ENCODE results near the gene GFOD2.
A peak's percentile ranks its signal among the peaks of the same experiment; 100 is the strongest.
"Not testable (repeated sequence)": the region's sequence is repeated elsewhere in the genome, so short reads cannot be mapped to it uniquely, and the experiment has no call there.

Gene GFOD2

GRCh38 chr16:67701420-67701819 is 17.7 kb downstream of the GFOD2 start:
- no peak for DNase-seq

DNA sequence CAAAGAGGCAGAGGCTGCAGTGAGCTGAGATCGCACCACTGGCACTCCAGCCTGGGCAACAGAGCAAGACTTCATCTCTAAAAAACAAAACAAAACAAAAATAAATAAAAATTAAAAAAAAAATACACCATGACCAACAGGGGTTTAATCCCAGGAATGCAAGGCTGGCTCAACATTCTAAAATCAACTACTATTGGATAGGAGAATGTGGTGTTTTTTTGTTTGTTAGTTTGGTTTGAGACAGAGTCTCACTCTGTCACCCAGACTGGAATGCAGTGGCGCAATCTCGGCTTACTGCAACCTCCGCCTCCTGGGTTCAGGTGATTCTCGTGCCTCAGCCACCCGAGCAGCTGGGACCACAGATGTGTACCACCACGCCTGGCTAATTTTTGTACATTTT is 19.9 kb downstream of the GFOD2 start:
- DNase-seq, result no peak

- no peak for DNase-seq
These were observed 21.5 kb downstream of the GFOD2 start for GRCh38 chr16:67697422-67698185.

DNA sequence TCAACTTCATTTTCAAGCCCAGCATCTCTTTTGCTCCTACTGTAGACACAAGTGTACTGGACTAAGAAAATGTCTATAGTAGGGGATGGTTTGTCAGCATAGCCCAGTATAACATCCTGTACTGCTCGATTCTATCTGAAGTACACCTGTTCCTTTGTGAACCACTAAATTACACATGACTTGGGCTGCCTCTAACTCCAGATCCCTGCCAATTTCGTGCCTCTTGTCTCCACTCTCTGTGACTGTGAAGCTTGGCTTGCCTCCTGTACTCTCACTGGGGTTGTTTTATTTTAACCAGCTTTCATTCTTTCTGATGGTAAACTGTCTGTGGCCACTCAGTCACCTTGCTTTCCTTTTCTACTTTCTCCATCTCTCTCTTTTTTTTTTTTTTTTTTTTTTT is 24.5 kb downstream of the GFOD2 start:
- DNase-seq, result no peak

DNA sequence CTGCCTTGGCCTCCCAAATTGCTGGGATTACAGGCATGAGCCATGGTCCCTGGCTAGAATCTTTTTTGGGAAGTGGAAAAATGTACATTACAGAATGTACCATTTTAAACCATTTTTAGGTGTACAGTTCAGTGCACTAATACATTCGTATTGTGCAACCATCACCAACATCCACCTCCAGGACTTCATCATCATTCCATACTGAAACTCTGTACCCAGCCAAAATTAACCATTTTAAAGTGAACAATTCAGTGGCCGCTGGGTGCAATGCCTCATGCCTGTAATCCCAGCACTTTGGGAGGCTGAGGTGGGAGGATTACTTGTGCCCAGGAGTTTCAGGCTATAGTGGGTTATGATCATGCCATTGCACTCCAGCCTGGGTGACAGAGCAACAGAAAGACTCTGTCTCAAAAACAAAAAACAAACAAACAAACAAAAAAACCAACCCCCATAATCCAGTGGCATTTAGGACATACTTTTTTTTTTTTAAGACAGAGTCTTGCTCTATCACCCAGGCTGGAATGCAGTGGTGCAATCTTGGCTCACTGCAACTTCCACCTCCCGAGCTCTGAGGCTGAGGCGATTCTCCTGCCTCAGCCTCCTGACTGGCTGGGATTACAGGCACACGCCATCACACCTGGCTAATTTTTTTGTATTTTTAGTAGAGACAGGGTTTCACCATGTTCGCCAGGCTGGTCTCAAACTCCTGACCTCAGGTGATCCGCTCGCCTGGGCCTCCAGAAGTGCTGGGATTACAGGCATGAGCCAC is 25.4 kb downstream of the GFOD2 start:
- not testable (repeated sequence) for DNase-seq

- DNase-seq, result no peak
These were observed 33.6 kb downstream of the GFOD2 start for GRCh38 chr16:67685388-67686112.

GRCh38 chr16:67683767-67684166 is 35.3 kb downstream of the GFOD2 start:
- no peak for DNase-seq

DNA sequence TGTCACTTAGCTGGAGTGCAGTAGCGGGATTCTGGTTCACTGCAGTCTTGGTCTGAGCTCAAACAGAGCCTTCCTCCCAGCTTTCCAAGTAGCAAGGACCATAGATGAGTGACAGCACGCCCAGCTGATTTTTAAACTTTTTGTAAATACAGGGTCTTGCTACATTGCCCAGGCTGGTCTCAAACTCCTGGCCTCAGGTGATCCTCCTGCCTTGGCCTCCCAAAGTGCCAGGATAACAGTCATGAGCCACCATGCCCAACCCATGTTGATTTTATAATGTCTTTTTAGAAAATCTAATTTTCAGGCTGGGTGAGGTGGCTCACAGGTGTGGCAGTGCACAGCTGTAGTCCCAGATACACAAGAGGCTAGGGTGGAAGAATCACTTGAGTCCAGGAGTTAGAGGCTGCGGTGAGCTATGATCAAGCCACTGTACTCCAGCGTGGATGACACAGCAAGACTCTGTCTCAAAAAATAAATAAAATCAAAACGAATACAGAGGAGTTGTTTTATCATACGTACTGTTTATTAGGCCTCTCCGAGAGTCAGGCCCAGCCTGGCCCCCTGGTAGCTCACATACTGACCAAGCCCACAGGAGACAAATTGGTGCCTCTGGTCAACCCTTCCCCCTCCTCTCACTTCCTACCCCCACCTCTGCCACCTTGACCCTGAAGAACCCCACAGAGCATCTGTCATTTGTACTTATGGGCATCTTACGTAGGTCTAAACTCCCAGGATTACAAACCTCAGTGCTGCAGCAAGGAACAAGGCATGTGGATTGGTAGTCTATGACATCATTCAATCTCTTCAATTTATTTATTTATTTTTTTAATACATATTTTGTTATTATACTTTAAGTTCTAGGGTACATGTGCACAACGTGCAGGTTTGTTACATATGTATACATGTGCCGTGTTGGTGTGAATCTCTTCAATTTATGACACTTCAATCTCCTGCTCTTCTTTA is 38.9 kb downstream of the GFOD2 start:
- no peak for DNase-seq

DNA sequence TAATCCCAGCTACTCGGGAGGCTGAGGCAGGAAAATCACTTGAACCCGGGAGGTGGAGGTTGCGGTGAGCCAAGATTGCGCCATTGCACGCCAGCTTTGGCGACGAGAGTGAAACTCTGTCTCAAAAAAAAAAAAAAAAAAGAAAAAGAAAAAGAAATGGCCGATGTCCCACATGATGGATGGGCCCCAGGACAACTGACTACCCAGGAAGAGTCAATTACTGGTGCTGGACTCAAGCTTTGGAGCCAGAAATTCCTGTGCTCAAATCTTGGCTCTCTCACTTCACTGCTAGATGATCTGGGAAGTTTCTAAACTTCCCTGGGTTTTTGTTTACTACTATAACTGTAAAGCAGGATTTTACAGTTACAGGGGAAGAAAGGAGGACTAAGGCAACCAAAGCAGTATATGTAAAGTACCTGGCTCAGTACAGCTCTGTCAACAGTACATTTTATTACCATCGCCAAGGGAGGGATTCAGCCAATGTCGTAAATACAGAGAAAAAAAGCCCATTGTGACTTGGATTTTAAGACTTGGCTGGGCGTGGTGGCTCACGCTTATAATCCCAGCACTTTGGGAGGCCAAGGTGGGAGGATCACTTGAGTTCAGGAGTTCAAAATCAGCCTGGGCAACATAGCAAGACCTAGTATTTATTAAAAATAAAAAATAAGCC is 40.6 kb downstream of the GFOD2 start:
- DNase-seq, result no peak

GRCh38 chr16:67677712-67678111 is 41.4 kb downstream of the GFOD2 start:
- no peak for DNase-seq

- DNase-seq, result no peak
These were observed 42.2 kb downstream of the GFOD2 start for GRCh38 chr16:67676939-67677338.

DNA sequence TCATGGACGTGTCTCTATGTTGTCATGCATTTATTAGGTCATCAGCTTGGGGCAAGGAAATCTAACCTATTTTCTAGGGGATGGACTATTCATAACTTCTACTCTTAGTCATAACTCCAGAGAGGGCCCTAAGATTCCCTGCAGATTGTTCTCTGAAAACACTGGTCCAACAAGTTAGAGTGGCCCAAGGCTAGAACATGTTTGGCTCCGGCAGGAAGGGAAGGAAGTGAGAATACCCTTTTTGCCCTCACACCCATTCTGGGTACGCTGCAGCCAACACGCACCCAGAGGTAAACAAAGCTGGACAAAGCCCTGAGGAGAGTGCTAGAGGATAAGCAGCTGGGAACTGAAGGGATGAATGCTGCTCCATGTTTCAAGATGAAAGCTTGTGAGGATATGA is 42.6 kb downstream of the GFOD2 start:
- DNase-seq, result no peak

- no peak for DNase-seq
These were observed 43.1 kb downstream of the GFOD2 start for GRCh38 chr16:67675999-67676398.

DNA sequence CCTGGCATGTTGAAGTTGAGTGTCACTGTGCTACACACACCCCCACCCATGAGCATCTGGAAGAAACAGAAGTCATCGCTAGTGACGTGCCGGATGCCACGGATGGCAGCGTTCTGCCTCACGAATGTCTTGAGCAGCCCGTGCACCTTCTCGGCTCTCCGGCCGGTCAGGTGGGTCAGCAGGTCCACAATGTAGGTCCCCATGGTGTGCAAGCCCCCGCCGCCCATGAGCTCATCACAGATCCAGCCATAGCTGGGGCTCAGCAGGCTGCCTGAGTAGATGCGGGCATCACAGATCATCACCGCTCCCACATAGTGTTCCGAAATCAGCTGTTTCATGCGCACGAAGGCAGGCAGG is 43.6 kb downstream of the GFOD2 start:
- DNase-seq, result no peak

DNA sequence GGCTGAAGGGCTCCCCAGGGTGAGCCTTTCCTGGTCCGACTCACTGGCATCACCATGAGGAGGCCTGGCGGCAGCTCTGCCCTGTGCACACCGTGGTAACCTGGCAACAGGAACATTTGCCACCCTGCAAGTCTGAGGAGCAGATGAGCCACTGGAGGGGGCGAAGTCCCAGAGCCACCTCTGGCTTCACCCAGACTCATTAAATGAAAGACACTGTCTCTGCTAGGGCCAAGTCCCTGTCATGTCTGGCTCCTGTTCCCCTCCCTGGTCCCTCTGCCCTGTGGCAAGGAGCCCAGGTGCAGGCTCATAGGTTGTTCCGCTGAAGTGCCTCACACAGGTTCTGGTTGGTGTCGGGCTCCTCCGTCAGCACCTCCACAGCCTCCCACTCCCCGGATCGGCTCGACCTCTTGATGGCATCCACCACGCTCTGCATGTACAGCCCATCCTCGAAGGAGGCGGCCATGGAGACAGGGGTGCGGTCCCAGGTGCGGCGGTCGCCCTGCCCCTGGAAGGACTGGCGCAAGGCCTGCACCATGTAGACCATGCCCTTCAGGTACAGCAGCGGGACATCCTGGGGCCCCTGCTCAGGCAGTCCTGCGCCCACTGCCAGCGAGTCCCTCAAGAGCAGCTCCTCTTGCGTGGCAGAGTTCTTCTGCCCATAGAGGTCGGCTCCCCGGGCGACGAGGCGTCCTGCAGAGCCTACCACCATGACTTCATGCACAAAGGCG is 44.1 kb downstream of the GFOD2 start:
- DNase-seq, result no peak

- DNase-seq, result peak in 1 of 2 donors; percentile 27
These were observed 45.2 kb downstream of the GFOD2 start for GRCh38 chr16:67673712-67674580.

- peak; percentile 59 to 67 for DNase-seq
These were observed 46.1 kb downstream of the GFOD2 start for GRCh38 chr16:67672739-67673662.

DNA sequence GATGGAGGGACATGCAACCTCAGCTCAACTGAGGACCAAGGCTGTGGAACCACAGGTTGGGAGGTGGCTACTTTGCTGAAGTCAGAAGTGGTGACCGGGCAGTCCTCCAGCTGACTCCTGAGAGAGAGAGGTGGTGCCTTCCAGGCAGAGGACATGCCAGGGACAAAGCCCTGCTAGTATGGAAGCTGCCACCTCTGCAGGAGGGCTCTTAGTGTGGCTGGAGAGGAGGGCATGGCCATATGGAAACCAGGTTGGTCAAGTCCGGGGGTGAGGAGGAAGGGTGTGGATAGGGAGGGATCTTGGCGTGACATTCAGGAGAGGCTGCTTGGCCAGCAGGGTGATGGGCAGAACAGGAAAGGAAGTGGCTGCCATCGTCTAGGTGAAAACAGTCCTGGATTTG is 46.8 kb downstream of the GFOD2 start:
- DNase-seq, result no peak

DNA sequence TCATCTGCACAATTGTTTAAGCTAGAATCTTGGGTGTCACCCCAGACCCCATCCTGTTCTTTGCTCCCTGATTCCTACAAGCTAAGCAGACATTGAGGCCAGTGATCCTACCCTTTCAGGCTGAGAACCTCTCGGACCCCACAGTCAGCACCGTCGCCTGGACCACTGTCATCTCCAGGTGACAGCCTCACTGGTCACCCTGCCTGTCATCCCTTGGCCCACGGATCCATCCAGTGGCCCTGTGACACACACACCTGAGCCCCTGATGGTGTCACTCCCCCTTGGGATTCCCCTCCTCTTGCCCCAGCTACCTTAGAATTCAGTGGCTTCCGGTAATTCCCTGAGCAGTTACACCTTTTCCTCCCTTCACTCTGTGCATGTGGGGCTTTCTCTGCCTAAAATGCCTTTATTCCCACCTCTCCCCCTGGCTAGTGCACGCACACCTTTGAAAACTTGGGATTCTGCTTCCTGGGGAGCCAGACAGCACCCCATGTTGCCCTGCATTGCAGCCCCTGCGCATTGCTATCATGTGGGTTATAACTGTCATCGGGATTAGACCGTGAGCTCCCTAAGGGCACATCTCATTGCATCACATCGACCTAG is 49.5 kb downstream of the GFOD2 start:
- no peak for DNase-seq
